ENCODE data around the gene TPST2. TPM values are rescaled to one million over a fixed set of nuclear protein-coding genes. Genes with fewer than 3 reads are reported as not detected.

The TPST2 gene
- total and polyA plus RNA-seq, 2 of the 4 experiments (the other 2 are of a cell fraction): 42.5 to 63.6 TPM

DNA sequence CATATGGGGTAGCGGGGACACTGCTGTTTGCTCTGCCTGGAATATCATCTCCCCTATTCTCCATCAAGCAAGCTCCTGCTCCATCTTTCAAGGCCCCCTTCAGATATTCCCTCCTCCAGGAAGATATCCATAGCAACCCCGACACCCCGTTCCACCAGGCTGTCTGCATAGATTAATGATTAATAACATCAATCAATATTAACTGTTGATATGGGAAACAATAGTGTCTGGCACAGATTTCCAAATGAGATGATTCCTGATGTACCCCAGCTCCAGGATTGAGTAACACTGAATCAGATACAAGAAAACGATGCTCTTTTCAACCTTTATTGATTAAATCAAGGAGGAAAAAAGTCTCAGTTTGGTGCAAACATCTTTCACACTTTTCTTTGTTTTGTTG lies 7.5 kb upstream of the TPST2 start:
- Histone ChIP-seq H2BK120ac (ENCODE audit: low read depth, low read length) (no peak overlapping the region), H3K9me1 (ENCODE audit: insufficient read depth, low read length) (no peaks in the 10 kb centered on the region), H3K9me3 (ENCODE audit: control insufficient read depth, insufficient read depth, low read length) (no peaks in the 10 kb centered on the region), H3K23ac (ENCODE audit: low read depth, low read length) (no peak overlapping the region), H2BK15ac (ENCODE audit: low read depth, low read length) (no peak overlapping the region), H3K4me3 (ENCODE audit: insufficient read depth, low read depth, low read length) (no peak overlapping the region), H2AK9ac (replicated peaks; ENCODE audit: low read depth, low read length, poor library complexity) (no peak overlapping the region), H3K4me1 (ENCODE audit: control insufficient read depth, insufficient read depth, low read length) (no peaks in the 10 kb centered on the region), H3K18ac (ENCODE audit: low read depth, low read length) (no peak overlapping the region), H2BK20ac (ENCODE audit: low read depth, low read length) (no peak overlapping the region), H3K36me3 (ENCODE audit: control insufficient read depth, insufficient read depth, low read length) (no peaks in the 10 kb centered on the region), H4K20me1 (ENCODE audit: insufficient read depth, low read length) (no peaks in the 10 kb centered on the region), H3K14ac (replicated peaks; ENCODE audit: low read depth, low read length) (no peak overlapping the region), H3K79me1 (ENCODE audit: low read depth in 1 of 2, low read length in 2 of 2) (no peaks in the 10 kb centered on the region), H3K4me2 (ENCODE audit: low read depth, low read length) (no peak overlapping the region), H4K5ac (ENCODE audit: low read depth, low read length) (no peak overlapping the region), H3K27me3 (ENCODE audit: control insufficient read depth, insufficient read depth, low read length) (peaks cover 33% of the 10 kb centered on the region), H3K4ac (ENCODE audit: low read depth, low read length) (no peak overlapping the region), H2AK5ac (ENCODE audit: low read depth, low read length) (no peak overlapping the region), H2BK5ac (ENCODE audit: low read depth, low read length, poor library complexity, severe bottlenecking) (no peak overlapping the region), H4K8ac (ENCODE audit: low read depth in 2 of 2, low read length in 2 of 2) (no peak overlapping the region), H3K9ac (ENCODE audit: low read depth, low read length) (no peak overlapping the region), H3K56ac (ENCODE audit: extremely low read depth, insufficient read depth, low read length) (no peak overlapping the region), H3K27ac (ENCODE audit: insufficient read depth, low read length) (no peak overlapping the region), H4K91ac (ENCODE audit: insufficient read depth, low read depth, low read length) (no peak overlapping the region), H2AFZ (replicated peaks; ENCODE audit: low read length, poor library complexity) (no peak overlapping the region)
- ATAC-seq (ENCODE audit: low read depth): no peak
- BruUV-seq (replicated peaks): no TSS peak
- intact Hi-C loops (cut with micrococcal nuclease): no loop called here
- in situ Hi-C loops (cut with MboI; ENCODE audit: low sequenced_read_pairs): loop anchor here (10.0 kb wide), 1 partner anchor 63 kb away; no protein-coding TSS in a partner anchor
- WGBS, 2 experiments (ENCODE audit: extremely low coverage in 2 of 2, insufficient read length in 1 of 2): no CpG with 5 or more reads among the region's 4 CpGs
- POLR2A ChIA-PET (ENCODE audit: unreplicated experiment): no interaction called here
- DNase-seq: no peak
- CTCF ChIA-PET: no interaction called here
- no peak for TF ChIP-seq MAFK (IDR thresholded peaks at IDR 0.05; ENCODE audit: low read depth, low read length)
- no peak for TF ChIP-seq RAD21 (IDR thresholded peaks at IDR 0.05; ENCODE audit: low read length)
- TF ChIP-seq RFX5 (IDR thresholded peaks at IDR 0.05; ENCODE audit: low read depth, low read length): no peak
- no peak for TF ChIP-seq POLR2A (IDR thresholded peaks at IDR 0.05; ENCODE audit: low read depth, low read length)
- dilution Hi-C loops (cut with HindIII; ENCODE audit: low sequenced_read_pairs, unreplicated experiment): no loop called here
